ENCODE measurements around the gene SLC22A16. TPM values are rescaled to one million over a fixed set of nuclear protein-coding genes. Genes with fewer than 3 reads are reported as not detected.

SLC22A16 gene
- total and polyA plus RNA-seq, 5 donors: 0.20 TPM; not detected in 4

GRCh38 chr6:110421749-110422443, 54.5 kb downstream of the SLC22A16 start:
- no peaks in the 10 kb centered on the region for H3K27me3 ChIP-seq (ENCODE audit: control insufficient read depth, insufficient read depth)
- no peaks in the 10 kb centered on the region for H3K4me1 ChIP-seq (ENCODE audit: control insufficient read depth, insufficient read depth, low read length)
- DNase-seq: no peak
- no peak overlapping the region for H3K27ac ChIP-seq (ENCODE audit: low read length)
- H3K9me3 ChIP-seq (ENCODE audit: control insufficient read depth, low read length): no peaks in the 10 kb centered on the region
- no peak overlapping the region for H3K4me3 ChIP-seq (ENCODE audit: low read length)
- ATAC-seq: no peak
- intact Hi-C loops (cut with DNase I): no loop called here
- 73% methylated on average over 4 of the region's 4 CpGs for WGBS

GRCh38 chr6:110419028-110419739, 57.2 kb downstream of the SLC22A16 start:
- Histone ChIP-seq H3K9me3 (ENCODE audit: control insufficient read depth, low read length) (no peaks in the 10 kb centered on the region), H3K4me1 (ENCODE audit: control insufficient read depth, insufficient read depth, low read length) (peaks cover 5% of the 10 kb centered on the region), H3K27me3 (ENCODE audit: control insufficient read depth, insufficient read depth) (no peaks in the 10 kb centered on the region), H3K4me3 (ENCODE audit: low read length) (no peak overlapping the region), H3K27ac (ENCODE audit: low read length) (no peak overlapping the region)
- ATAC-seq (no peak), DNase-seq (no peak)
- WGBS: 72% methylated on average over 6 of the region's 6 CpGs
- intact Hi-C loops (cut with DNase I): no loop called here

- Histone ChIP-seq H3K27ac (ENCODE audit: low read length) (no peak overlapping the region), H3K27me3 (ENCODE audit: control insufficient read depth, insufficient read depth) (no peaks in the 10 kb centered on the region), H3K4me1 (ENCODE audit: control insufficient read depth, insufficient read depth, low read length) (peaks cover 5% of the 10 kb centered on the region), H3K9me3 (ENCODE audit: control insufficient read depth, low read length) (no peaks in the 10 kb centered on the region), H3K4me3 (ENCODE audit: low read length) (no peak overlapping the region)
- intact Hi-C loops (cut with DNase I): no loop called here
- ATAC-seq (no peak), DNase-seq (no peak)
- 87% methylated on average over 3 of the region's 3 CpGs for WGBS
Measured at GRCh38 chr6:110418594-110418993, 57.8 kb downstream of the SLC22A16 start.

GRCh38 chr6:110415086-110415916, 61.1 kb downstream of the SLC22A16 start, which contains the start of gene DDO:
DDO (minus strand) TSS chr6:110415575; CDS start chr6:110413462, 2,113 bp downstream.
- H3K4me1 ChIP-seq (ENCODE audit: control insufficient read depth, insufficient read depth, low read length): peaks cover 7% of the 10 kb centered on the region
- 37% methylated on average over 12 of the region's 12 CpGs for WGBS
- peak within 1 kb of the TSS; percentile 85 for H3K27ac ChIP-seq (ENCODE audit: low read length)
- no peaks in the 10 kb centered on the region for H3K27me3 ChIP-seq (ENCODE audit: control insufficient read depth, insufficient read depth)
- H3K9me3 ChIP-seq (ENCODE audit: control insufficient read depth, low read length): no peaks in the 10 kb centered on the region
- H3K4me3 ChIP-seq (ENCODE audit: low read length): peak within 1 kb of the TSS; percentile 18
- DNase-seq: peak; percentile 79 to 91 (median 89)
- peak; percentile 95 for ATAC-seq
- intact Hi-C loops (cut with DNase I): no loop called here

GRCh38 chr6:110414669-110415068, 61.7 kb downstream of the SLC22A16 start:
- H3K4me3 ChIP-seq (ENCODE audit: low read length): peak overlapping the region; percentile 7
- intact Hi-C loops (cut with DNase I): no loop called here
- DNase-seq (no peak), ATAC-seq (peak; percentile 23 to 40)
- peak overlapping the region; percentile 85 for H3K27ac ChIP-seq (ENCODE audit: low read length)
- 47% methylated on average over 4 of the region's 4 CpGs for WGBS
- no peaks in the 10 kb centered on the region for H3K27me3 ChIP-seq (ENCODE audit: control insufficient read depth, insufficient read depth)
- no peaks in the 10 kb centered on the region for H3K9me3 ChIP-seq (ENCODE audit: control insufficient read depth, low read length)
- peaks cover 7% of the 10 kb centered on the region for H3K4me1 ChIP-seq (ENCODE audit: control insufficient read depth, insufficient read depth, low read length)

GRCh38 chr6:110412360-110412759, 64.1 kb downstream of the SLC22A16 start:
- DNase-seq: peak in 1 of 3 donors; percentile 55
- 24% methylated on average over 8 of the region's 8 CpGs for WGBS
- peaks cover 7% of the 10 kb centered on the region for H3K4me1 ChIP-seq (ENCODE audit: control insufficient read depth, insufficient read depth, low read length)

GRCh38 chr6:110410511-110410910, 65.9 kb downstream of the SLC22A16 start:
- no peaks in the 10 kb centered on the region for H3K27me3 ChIP-seq (ENCODE audit: control insufficient read depth, insufficient read depth)
- no peak overlapping the region for H3K27ac ChIP-seq (ENCODE audit: low read length)
- no peak overlapping the region for H3K4me3 ChIP-seq (ENCODE audit: low read length)
- intact Hi-C loops (cut with DNase I): no loop called here
- WGBS: 71% methylated on average over 4 of the region's 4 CpGs
- ATAC-seq: no peak
- DNase-seq: no peak
- H3K9me3 ChIP-seq (ENCODE audit: control insufficient read depth, low read length): no peaks in the 10 kb centered on the region
- H3K4me1 ChIP-seq (ENCODE audit: control insufficient read depth, insufficient read depth, low read length): peaks cover 7% of the 10 kb centered on the region

More at GRCh38 chr6:110412360-110412759, 64.1 kb downstream of the SLC22A16 start:
- intact Hi-C loops (cut with DNase I): no loop called here
- Histone ChIP-seq H3K4me3 (ENCODE audit: low read length) (no peak overlapping the region), H3K27ac (ENCODE audit: low read length) (no peak overlapping the region), H3K27me3 (ENCODE audit: control insufficient read depth, insufficient read depth) (no peaks in the 10 kb centered on the region), H3K9me3 (ENCODE audit: control insufficient read depth, low read length) (no peaks in the 10 kb centered on the region)
- no peak for ATAC-seq

- H3K4me1 ChIP-seq (ENCODE audit: control insufficient read depth, insufficient read depth, low read length): peaks cover 7% of the 10 kb centered on the region
Measured at GRCh38 chr6:110409794-110410193, 66.6 kb downstream of the SLC22A16 start.

GRCh38 chr6:110408901-110409300, 67.5 kb downstream of the SLC22A16 start:
- ATAC-seq (no peak), DNase-seq (no peak)
- intact Hi-C loops (cut with DNase I): no loop called here
- no peaks in the 10 kb centered on the region for H3K27me3 ChIP-seq (ENCODE audit: control insufficient read depth, insufficient read depth)
- no peak overlapping the region for H3K4me3 ChIP-seq (ENCODE audit: low read length)
- H3K9me3 ChIP-seq (ENCODE audit: control insufficient read depth, low read length): no peaks in the 10 kb centered on the region
- H3K27ac ChIP-seq (ENCODE audit: low read length): no peak overlapping the region
- H3K4me1 ChIP-seq (ENCODE audit: control insufficient read depth, insufficient read depth, low read length): peaks cover 2% of the 10 kb centered on the region
- 57% methylated on average over 6 of the region's 6 CpGs for WGBS

More at GRCh38 chr6:110409794-110410193, 66.6 kb downstream of the SLC22A16 start:
- ATAC-seq (no peak), DNase-seq (no peak)
- no peaks in the 10 kb centered on the region for H3K27me3 ChIP-seq (ENCODE audit: control insufficient read depth, insufficient read depth)
- H3K9me3 ChIP-seq (ENCODE audit: control insufficient read depth, low read length): no peaks in the 10 kb centered on the region
- H3K4me3 ChIP-seq (ENCODE audit: low read length): no peak overlapping the region
- H3K27ac ChIP-seq (ENCODE audit: low read length): no peak overlapping the region
- intact Hi-C loops (cut with DNase I): no loop called here

- WGBS: 60% methylated on average over 8 of the region's 8 CpGs
Measured at GRCh38 chr6:110404607-110405006, 71.8 kb downstream of the SLC22A16 start.

More at GRCh38 chr6:110404607-110405006, 71.8 kb downstream of the SLC22A16 start:
- no peaks in the 10 kb centered on the region for H3K4me1 ChIP-seq (ENCODE audit: control insufficient read depth, insufficient read depth, low read length)
- no peak for DNase-seq
- no peaks in the 10 kb centered on the region for H3K9me3 ChIP-seq (ENCODE audit: control insufficient read depth, low read length)
- no peak overlapping the region for H3K4me3 ChIP-seq (ENCODE audit: low read length)
- no peaks in the 10 kb centered on the region for H3K27me3 ChIP-seq (ENCODE audit: control insufficient read depth, insufficient read depth)
- no peak overlapping the region for H3K27ac ChIP-seq (ENCODE audit: low read length)
- no peak for ATAC-seq
- intact Hi-C loops (cut with DNase I): no loop called here
